HepG2 (cell line): ENCODE data around the gene APCDD1L.

ENCODE experiments used
- ESRRA ChIP-seq: sonication (generic); formaldehyde crosslinking; IDR thresholded peaks from 2 replicates; pipeline ENCODE4 v1.5.1; 2020; ENCODE audit warnings: mild to moderate bottlenecking, low read depth, missing genetic modification reagents
- GABPA ChIP-seq, 2 experiments: IDR thresholded peaks; 2 replicates each; pipeline ENCODE4 v1.6.1; 2011 to 2016; ENCODE audit warnings: low read depth in 2 of 2, low read length in 1 of 2, missing biosample characterization in 1 of 2, missing genetic modification characterization in 1 of 2
- HDAC2 ChIP-seq: sonication (generic); formaldehyde crosslinking; IDR thresholded peaks from 2 replicates; pipeline ENCODE4 v1.4.0; 2020; ENCODE audit warnings: missing genetic modification reagents
- NFE2L1 ChIP-seq: sonication (generic); formaldehyde crosslinking; IDR thresholded peaks from 2 replicates; pipeline ENCODE4 v1.4.0; 2020; ENCODE audit warnings: missing genetic modification reagents, mild to moderate bottlenecking, borderline replicate concordance
- NR2C2 ChIP-seq: sonication (generic); formaldehyde crosslinking; IDR thresholded peaks from 2 replicates; pipeline ENCODE4 v1.4.0; 2020; ENCODE audit warnings: missing genetic modification reagents, mild to moderate bottlenecking, moderate library complexity, borderline replicate concordance
- TEAD2 ChIP-seq: sonication (generic); formaldehyde crosslinking; IDR thresholded peaks from 2 replicates; pipeline ENCODE4 v1.9.0; 2021; ENCODE audit warnings: missing genetic modification reagents
- ZKSCAN1 ChIP-seq: fragments of 150-350 bp; IDR thresholded peaks from 2 replicates; pipeline ENCODE4 v1.6.1; 2014; ENCODE audit warnings: low read length
- ZNF747 ChIP-seq: sonication (generic); formaldehyde crosslinking; IDR thresholded peaks from 2 replicates; pipeline ENCODE4 v1.8.1; 2023; ENCODE audit warnings: missing genetic modification reagents, mild to moderate bottlenecking, borderline replicate concordance
- TF ChIP-seq, protein P1 (sequence below): sonication (generic); formaldehyde crosslinking; IDR thresholded peaks from 2 replicates; pipeline ENCODE4 v1.5.0; 2020; ENCODE audit warnings: missing genetic modification reagents
- TF ChIP-seq, protein P2 (sequence below): sonication (generic); formaldehyde crosslinking; IDR thresholded peaks from 2 replicates; pipeline ENCODE4 v1.5.0; 2020; ENCODE audit warnings: mild to moderate bottlenecking, missing genetic modification reagents, moderate library complexity
- TF ChIP-seq, protein P3 (sequence below): sonication (generic); formaldehyde crosslinking; IDR thresholded peaks from 2 replicates; pipeline ENCODE4 v1.4.0; 2020; ENCODE audit warnings: missing genetic modification reagents
- TF ChIP-seq, protein P4 (sequence below): sonication (generic); formaldehyde crosslinking; IDR thresholded peaks from 2 replicates; pipeline ENCODE4 v1.4.0; 2020; ENCODE audit warnings: missing genetic modification reagents, borderline replicate concordance

DNA sequence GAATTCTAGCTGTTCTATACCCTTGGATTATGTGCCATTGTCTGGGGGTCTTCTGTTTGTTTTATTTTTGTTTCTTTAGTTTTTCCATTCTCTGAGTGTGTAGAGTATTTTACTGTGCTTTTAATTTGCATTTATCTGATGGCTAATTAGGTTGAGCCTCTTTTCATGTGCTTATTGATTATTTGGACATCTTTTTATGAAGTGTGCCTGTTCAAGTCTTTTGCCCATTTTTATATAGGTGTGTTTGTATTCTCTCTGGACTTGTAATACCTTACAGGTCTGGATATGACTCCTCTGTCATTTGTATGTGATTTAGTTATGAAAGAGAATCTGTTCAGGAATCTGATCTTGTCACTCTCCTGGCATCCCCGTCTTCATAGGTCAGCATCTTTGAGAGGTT is 22.6 kb upstream of the APCDD1L start:
- TF ChIP-seq NFE2L1 (CRISPR knock-in tag) (no peak), ZNF747 (CRISPR knock-in tag) (no peak), ZKSCAN1 (no peak), TEAD2 (CRISPR knock-in tag) (no peak), NR2C2 (CRISPR knock-in tag) (no peak), HDAC2 (no peak), ESRRA (CRISPR knock-in tag) (no peak), GABPA (IDR thresholded peaks at IDR 0.05; ENCODE audit: low read depth, low read length) (no peak), GABPA (CRISPR knock-in tag; IDR thresholded peaks at IDR 0.05; ENCODE audit: low read depth) (no peak)
- TF ChIP-seq, protein P1, sequence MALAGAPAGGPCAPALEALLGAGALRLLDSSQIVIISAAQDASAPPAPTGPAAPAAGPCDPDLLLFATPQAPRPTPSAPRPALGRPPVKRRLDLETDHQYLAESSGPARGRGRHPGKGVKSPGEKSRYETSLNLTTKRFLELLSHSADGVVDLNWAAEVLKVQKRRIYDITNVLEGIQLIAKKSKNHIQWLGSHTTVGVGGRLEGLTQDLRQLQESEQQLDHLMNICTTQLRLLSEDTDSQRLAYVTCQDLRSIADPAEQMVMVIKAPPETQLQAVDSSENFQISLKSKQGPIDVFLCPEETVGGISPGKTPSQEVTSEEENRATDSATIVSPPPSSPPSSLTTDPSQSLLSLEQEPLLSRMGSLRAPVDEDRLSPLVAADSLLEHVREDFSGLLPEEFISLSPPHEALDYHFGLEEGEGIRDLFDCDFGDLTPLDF: no peak
- TF ChIP-seq, protein P2, sequence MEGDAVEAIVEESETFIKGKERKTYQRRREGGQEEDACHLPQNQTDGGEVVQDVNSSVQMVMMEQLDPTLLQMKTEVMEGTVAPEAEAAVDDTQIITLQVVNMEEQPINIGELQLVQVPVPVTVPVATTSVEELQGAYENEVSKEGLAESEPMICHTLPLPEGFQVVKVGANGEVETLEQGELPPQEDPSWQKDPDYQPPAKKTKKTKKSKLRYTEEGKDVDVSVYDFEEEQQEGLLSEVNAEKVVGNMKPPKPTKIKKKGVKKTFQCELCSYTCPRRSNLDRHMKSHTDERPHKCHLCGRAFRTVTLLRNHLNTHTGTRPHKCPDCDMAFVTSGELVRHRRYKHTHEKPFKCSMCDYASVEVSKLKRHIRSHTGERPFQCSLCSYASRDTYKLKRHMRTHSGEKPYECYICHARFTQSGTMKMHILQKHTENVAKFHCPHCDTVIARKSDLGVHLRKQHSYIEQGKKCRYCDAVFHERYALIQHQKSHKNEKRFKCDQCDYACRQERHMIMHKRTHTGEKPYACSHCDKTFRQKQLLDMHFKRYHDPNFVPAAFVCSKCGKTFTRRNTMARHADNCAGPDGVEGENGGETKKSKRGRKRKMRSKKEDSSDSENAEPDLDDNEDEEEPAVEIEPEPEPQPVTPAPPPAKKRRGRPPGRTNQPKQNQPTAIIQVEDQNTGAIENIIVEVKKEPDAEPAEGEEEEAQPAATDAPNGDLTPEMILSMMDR (CRISPR knock-in tag): no peak
- TF ChIP-seq, protein P3, sequence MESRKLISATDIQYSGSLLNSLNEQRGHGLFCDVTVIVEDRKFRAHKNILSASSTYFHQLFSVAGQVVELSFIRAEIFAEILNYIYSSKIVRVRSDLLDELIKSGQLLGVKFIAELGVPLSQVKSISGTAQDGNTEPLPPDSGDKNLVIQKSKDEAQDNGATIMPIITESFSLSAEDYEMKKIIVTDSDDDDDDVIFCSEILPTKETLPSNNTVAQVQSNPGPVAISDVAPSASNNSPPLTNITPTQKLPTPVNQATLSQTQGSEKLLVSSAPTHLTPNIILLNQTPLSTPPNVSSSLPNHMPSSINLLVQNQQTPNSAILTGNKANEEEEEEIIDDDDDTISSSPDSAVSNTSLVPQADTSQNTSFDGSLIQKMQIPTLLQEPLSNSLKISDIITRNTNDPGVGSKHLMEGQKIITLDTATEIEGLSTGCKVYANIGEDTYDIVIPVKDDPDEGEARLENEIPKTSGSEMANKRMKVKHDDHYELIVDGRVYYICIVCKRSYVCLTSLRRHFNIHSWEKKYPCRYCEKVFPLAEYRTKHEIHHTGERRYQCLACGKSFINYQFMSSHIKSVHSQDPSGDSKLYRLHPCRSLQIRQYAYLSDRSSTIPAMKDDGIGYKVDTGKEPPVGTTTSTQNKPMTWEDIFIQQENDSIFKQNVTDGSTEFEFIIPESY (CRISPR knock-in tag): no peak
- TF ChIP-seq, protein P4, sequence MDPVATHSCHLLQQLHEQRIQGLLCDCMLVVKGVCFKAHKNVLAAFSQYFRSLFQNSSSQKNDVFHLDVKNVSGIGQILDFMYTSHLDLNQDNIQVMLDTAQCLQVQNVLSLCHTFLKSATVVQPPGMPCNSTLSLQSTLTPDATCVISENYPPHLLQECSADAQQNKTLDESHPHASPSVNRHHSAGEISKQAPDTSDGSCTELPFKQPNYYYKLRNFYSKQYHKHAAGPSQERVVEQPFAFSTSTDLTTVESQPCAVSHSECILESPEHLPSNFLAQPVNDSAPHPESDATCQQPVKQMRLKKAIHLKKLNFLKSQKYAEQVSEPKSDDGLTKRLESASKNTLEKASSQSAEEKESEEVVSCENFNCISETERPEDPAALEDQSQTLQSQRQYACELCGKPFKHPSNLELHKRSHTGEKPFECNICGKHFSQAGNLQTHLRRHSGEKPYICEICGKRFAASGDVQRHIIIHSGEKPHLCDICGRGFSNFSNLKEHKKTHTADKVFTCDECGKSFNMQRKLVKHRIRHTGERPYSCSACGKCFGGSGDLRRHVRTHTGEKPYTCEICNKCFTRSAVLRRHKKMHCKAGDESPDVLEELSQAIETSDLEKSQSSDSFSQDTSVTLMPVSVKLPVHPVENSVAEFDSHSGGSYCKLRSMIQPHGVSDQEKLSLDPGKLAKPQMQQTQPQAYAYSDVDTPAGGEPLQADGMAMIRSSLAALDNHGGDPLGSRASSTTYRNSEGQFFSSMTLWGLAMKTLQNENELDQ (CRISPR knock-in tag): no peak
